AG04449 (cell line): ENCODE measurements around the gene PLPPR3.
"Not testable (repeated sequence)": the region's sequence is repeated elsewhere in the genome, so short reads cannot be mapped to it uniquely, and the experiment has no call there.

Experiments
- CTCF ChIA-PET: fragments of 350-600 bp; formaldehyde crosslinking; extraction: SDS; loops from one replicate; lab custom pipeline; 2021; ENCODE audit warnings: antibody characterized with exemption; lab: Yijun Ruan, JAX
- POLR2A ChIA-PET: fragments of 400-600, 350-600 bp; formaldehyde crosslinking; extraction: SDS; loops from one replicate; lab custom pipeline; 2020; ENCODE audit warnings: antibody characterized with exemption, inconsistent platforms; lab: Yijun Ruan, JAX
- DNase-seq: peaks from one replicate; pipeline ENCODE4 v3.0.0-alpha.2; 2010; ENCODE audit warnings: low read depth, low spot score
- H3K4me3 ChIP-seq: 2 replicates; pipeline ENCODE4 v1.5.1; 2011; ENCODE audit warnings: low read depth, mild to moderate bottlenecking, control low read depth, low read length
- CTCF ChIP-seq: IDR thresholded peaks from one replicate; pipeline ENCODE4 v1.5.1; 2011; ENCODE audit warnings: mild to moderate bottlenecking, moderate library complexity, low read length, control low read depth, inconsistent platforms; ENCODE audit not compliant: insufficient read depth; ENCODE audit errors: missing control alignments

PLPPR3 gene

GRCh38 chr19:843180-843835, 21.6 kb upstream of the PLPPR3 start:
- ChIA-PET POLR2A (no interaction called here), CTCF (interaction anchor here (1.4 kb wide), 1 partner anchor 13 kb away, joined by 4 read pairs; no protein-coding TSS in a partner anchor)
- TF ChIP-seq CTCF, result no peak
- no peak overlapping the region for H3K4me3 ChIP-seq
- DNase-seq, result no peak

GRCh38 chr19:842802-843179, 21.0 kb upstream of the PLPPR3 start:
- H3K4me3 ChIP-seq, POLR2A ChIA-PET, DNase-seq: not testable (repeated sequence)
- CTCF ChIA-PET, result interaction anchor here (1.4 kb wide), 1 partner anchor 14 kb away, joined by 4 read pairs; no protein-coding TSS in a partner anchor

GRCh38 chr19:840519-841206, 18.9 kb upstream of the PLPPR3 start, which contains the start of gene PRTN3:
PRTN3 (plus strand) TSS chr19:840999; CDS start chr19:841009, 10 bp downstream.
- no peak for DNase-seq
- ChIA-PET POLR2A (no interaction called here), CTCF (interaction anchor here (0.7 to 1.2 kb wide), 2 partner anchors 15 to 16 kb away, joined by 3 to 4 read pairs; no protein-coding TSS in a partner anchor)
- TF ChIP-seq CTCF, result no peak
- no peak within 1 kb of the TSS for H3K4me3 ChIP-seq

GRCh38 chr19:835210-835810, 13.6 kb upstream of the PLPPR3 start:
- CTCF ChIA-PET, result no interaction called here

GRCh38 chr19:834216-834615, 12.5 kb upstream of the PLPPR3 start:
- CTCF ChIA-PET, result no interaction called here
- POLR2A ChIA-PET, result no interaction called here
- H3K4me3 ChIP-seq, result no peak overlapping the region
- no peak for DNase-seq
- no peak for TF ChIP-seq CTCF

More at GRCh38 chr19:835210-835810, 13.6 kb upstream of the PLPPR3 start:
- no peak for DNase-seq
- no peak for TF ChIP-seq CTCF
- H3K4me3 ChIP-seq, result no peak overlapping the region
- POLR2A ChIA-PET, result no interaction called here

GRCh38 chr19:831407-832369, 9.9 kb upstream of the PLPPR3 start:
- no peak for DNase-seq
- TF ChIP-seq CTCF, result no peak
- H3K4me3 ChIP-seq, result no peak overlapping the region
- ChIA-PET POLR2A (no interaction called here), CTCF (interaction anchor here (0.9 to 1.5 kb wide), 3 partner anchors 19 to 58 kb away, joined by 3 to 4 read pairs (median 4); no protein-coding TSS in a partner anchor)
